ENCODE measurements around the gene BTG3. TPM values are rescaled to one million over a fixed set of nuclear protein-coding genes. Genes with fewer than 3 reads are reported as not detected.

BTG3 gene
- total RNA-seq, 1 donor from 2014 or later: 17.1 TPM

DNA sequence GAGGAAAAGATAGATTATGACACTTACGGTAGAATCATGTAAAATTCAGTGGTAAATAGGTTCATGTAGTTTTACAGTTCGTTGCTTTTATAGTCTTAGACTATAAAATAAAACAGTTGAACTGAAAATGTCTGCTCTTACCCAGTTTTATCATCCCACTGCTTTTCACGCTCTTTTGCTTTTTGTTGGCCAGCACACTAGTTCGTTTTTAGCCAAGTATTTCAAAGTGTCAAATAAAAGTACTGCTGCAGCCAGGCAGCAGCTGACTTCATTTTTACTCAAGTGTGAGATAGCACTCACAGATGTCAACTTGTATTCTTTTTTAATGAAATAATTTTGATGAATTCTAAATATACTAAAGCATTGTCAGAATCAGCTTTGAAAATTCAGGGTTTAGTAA lies 18.5 kb upstream of the BTG3 start:
- DNase-seq (no peak), ATAC-seq (ENCODE audit: low read depth) (no peak)
- Mint-ChIP-seq H3K9me3 (no peaks in the 10 kb centered on the region), H3K27me3 (no peaks in the 10 kb centered on the region), H3K4me3 (no peak overlapping the region), H3K27ac (no peak overlapping the region), H3K36me3 (ENCODE audit: low read depth) (no peaks in the 10 kb centered on the region), H3K4me1 (peaks cover 3% of the 10 kb centered on the region)
- ChIA-PET POLR2A (no interaction called here), CTCF (no interaction called here)
- TF ChIP-seq, protein P1, sequence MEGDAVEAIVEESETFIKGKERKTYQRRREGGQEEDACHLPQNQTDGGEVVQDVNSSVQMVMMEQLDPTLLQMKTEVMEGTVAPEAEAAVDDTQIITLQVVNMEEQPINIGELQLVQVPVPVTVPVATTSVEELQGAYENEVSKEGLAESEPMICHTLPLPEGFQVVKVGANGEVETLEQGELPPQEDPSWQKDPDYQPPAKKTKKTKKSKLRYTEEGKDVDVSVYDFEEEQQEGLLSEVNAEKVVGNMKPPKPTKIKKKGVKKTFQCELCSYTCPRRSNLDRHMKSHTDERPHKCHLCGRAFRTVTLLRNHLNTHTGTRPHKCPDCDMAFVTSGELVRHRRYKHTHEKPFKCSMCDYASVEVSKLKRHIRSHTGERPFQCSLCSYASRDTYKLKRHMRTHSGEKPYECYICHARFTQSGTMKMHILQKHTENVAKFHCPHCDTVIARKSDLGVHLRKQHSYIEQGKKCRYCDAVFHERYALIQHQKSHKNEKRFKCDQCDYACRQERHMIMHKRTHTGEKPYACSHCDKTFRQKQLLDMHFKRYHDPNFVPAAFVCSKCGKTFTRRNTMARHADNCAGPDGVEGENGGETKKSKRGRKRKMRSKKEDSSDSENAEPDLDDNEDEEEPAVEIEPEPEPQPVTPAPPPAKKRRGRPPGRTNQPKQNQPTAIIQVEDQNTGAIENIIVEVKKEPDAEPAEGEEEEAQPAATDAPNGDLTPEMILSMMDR (IDR thresholded peaks at IDR 0.05): no peak
- intact Hi-C loops (cut with micrococcal nuclease): no loop called here

DNA sequence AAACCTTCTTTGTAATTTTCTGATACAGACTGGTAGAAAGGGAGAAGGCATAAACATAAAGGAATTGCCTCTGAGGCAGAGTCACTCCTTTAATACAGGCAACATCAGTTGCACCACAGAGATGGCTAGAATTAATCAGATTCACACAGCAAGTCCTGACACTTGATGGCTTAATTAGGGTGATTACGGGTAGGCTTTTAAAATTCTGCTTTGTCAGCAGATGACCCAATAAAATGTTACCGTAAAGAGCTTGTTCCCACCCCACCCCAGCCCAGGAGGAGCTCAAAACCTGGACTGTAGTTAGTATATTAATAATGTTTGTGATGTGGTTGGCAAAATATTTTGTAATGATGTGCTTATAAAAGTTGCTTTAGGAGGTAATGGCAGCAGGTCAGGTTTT lies 9.3 kb upstream of the BTG3 start:
- intact Hi-C loops (cut with micrococcal nuclease): no loop called here
- Mint-ChIP-seq H3K27me3 (peaks cover 9% of the 10 kb centered on the region), H3K27ac (no peak overlapping the region), H3K9me3 (no peaks in the 10 kb centered on the region), H3K36me3 (ENCODE audit: low read depth) (no peaks in the 10 kb centered on the region), H3K4me3 (no peak overlapping the region), H3K4me1 (no peaks in the 10 kb centered on the region)
- DNase-seq (no peak), ATAC-seq (ENCODE audit: low read depth) (no peak)
- POLR2A ChIA-PET: no interaction called here
- CTCF ChIA-PET: no interaction called here
- TF ChIP-seq, protein P1 (IDR thresholded peaks at IDR 0.05): no peak

DNA sequence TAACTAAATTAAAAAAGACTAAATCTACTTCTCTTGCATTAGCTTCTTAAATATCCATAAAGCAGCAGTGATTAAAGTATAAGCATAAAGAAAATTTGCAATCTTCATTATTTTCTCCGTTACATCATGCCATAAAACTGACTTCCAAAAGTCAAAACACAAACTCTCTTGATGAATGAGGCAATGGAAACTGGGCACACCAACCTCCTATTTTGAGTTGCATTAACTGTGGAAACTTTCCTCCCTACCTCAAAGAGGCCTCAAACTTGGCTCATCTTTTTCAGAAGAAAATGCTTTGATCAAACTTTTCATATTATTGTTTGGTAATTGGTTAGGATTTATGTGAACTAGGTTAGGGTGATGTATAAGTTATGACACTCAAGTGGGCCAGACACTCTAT lies 4.1 kb upstream of the BTG3 start:
- intact Hi-C loops (cut with micrococcal nuclease): no loop called here
- H3K4me1 Mint-ChIP-seq: peaks cover 4% of the 10 kb centered on the region
- no peak overlapping the region for H3K27ac Mint-ChIP-seq
- no peak for DNase-seq
- POLR2A ChIA-PET: no interaction called here
- TF ChIP-seq, protein P1 (IDR thresholded peaks at IDR 0.05): no peak
- no peak for ATAC-seq (ENCODE audit: low read depth)
- peaks cover under 1% of the 10 kb centered on the region for H3K36me3 Mint-ChIP-seq (ENCODE audit: low read depth)
- H3K9me3 Mint-ChIP-seq: no peaks in the 10 kb centered on the region
- H3K27me3 Mint-ChIP-seq: no peaks in the 10 kb centered on the region
- CTCF ChIA-PET: no interaction called here
- H3K4me3 Mint-ChIP-seq: no peak overlapping the region

DNA sequence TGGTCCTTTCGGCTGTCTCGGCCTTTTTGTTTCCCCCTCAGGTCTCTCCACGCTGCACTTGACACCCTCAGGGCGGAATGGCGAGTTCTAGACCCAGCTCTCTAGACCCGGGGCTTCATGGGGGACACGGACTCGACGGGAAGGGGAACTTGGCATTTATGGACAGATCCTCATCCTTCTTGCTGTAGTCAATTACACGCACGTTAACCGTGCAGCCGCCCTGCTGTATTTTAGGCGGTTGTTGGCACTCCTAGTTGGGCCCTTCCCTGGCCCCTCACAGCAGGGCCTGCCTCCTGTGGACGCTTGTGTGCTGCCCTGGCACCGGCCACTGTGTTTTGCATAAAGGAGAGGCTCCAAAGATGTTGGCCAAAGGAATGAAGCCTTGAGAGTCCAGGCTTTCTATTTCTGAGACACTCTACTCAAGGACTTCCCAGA lies 558 bp upstream of the BTG3 start:
- no peak for DNase-seq
- Mint-ChIP-seq H3K36me3 (ENCODE audit: low read depth) (peaks cover 11% of the 10 kb centered on the region), H3K4me1 (peaks cover 18% of the 10 kb centered on the region), H3K4me3 (peak overlapping the region; percentile 81), H3K27ac (peak overlapping the region; percentile 69), H3K9me3 (no peaks in the 10 kb centered on the region), H3K27me3 (no peaks in the 10 kb centered on the region)
- TF ChIP-seq, protein P1 (IDR thresholded peaks at IDR 0.05): no peak
- ATAC-seq (ENCODE audit: low read depth): no peak
- ChIA-PET CTCF (no interaction called here), POLR2A (no interaction called here)
- intact Hi-C loops (cut with micrococcal nuclease): loop anchor here (5.0 kb wide), 2 partner anchors 101 to 1881 kb away; partner anchors contain the start of gene CXADR

DNA sequence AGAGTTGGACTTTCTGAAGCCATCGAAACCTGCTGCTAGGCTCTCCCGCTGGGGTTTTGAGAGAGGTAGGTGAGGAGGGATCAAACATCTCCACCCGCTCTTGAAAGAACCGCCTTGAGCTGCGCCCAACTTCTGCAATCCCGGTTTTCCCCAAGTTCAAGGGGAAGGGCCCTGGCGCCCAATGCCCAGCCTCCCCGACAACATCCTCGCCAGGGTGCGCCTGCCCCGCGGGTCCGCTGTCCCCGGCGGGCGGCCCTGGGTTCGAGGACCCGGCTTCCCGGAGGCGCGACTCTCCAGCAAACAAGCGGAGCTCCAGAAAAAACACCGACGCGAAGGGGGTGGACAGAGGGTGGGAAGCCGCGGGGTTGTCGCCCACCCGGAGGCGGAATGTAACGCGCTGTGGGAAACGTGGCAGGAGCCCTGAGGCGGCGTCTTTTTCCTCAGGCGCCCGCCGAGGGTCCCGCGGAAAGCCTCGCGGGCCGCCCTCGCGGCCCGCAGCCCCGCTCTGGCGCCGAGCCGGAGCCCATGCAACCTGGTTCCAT lies 607 bp downstream of the BTG3 start:
- Mint-ChIP-seq H3K27ac (peak overlapping the region; percentile 94), H3K27me3 (no peaks in the 10 kb centered on the region), H3K4me3 (peak overlapping the region; percentile 93), H3K36me3 (ENCODE audit: low read depth) (peaks cover 21% of the 10 kb centered on the region), H3K4me1 (peaks cover 18% of the 10 kb centered on the region), H3K9me3 (no peaks in the 10 kb centered on the region)
- DNase-seq (no peak), ATAC-seq (ENCODE audit: low read depth) (peak; percentile 2)
- POLR2A ChIA-PET: interaction anchor here (0.7 to 1.2 kb wide), 2 partner anchors 206 to 209 kb away, joined by 3 read pairs; no protein-coding TSS in a partner anchor
- CTCF ChIA-PET: interaction anchor here (1.2 kb wide), 1 partner anchor 63 kb away, joined by 3 read pairs; no protein-coding TSS in a partner anchor
- TF ChIP-seq, protein P1 (IDR thresholded peaks at IDR 0.05): no peak
- intact Hi-C loops (cut with micrococcal nuclease): loop anchor here (5.0 kb wide), 2 partner anchors 100 to 1880 kb away; partner anchors contain the start of gene CXADR
